HG03025 (cell line): ENCODE data around the gene S100P.
"Not testable (repeated sequence)": the region's sequence is repeated elsewhere in the genome, so short reads cannot be mapped to it uniquely, and the experiment has no call there.

Source experiments
- ATAC-seq: cut with Tn5 transposase; IDR thresholded peaks from one replicate; pipeline ENCODE4 v1.9.1; 2021; ENCODE audit warnings: mild to moderate bottlenecking, moderate library complexity; ENCODE audit not compliant: unreplicated experiment, low FRiP score

S100P gene

DNA sequence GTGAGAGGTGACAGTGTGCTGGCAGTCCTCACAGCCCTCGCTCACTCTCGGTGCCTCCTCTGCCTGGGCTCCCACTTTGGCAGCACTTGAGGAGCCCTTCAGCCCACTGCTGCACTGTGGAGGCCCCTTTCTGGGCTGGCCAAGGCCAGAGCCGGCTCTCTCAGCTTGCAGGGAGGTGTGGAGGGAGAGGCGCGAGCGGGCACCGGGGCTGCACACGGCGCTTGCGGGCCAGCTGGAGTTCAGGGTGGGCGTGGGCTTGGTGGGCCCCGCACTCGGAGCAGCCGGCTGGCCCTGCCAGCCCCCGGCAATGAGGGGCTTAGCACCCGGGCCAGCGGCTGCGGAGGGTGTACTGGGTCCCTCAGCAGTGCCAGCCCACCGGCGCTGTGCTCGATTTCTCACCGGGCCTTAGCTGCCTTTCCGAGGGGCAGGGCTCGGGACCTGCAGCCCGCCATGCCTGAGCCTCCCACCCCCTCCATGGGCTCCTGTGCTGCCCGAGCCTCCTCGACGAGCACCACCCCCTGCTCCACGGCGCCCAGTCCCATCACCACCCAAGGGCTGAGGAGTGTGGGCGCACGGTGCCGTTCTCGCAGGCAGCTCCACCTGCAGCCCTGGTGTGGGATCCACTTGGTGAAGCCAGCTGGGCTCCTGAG lies 21.0 kb upstream of the S100P start:
- ATAC-seq: not testable (repeated sequence)

DNA sequence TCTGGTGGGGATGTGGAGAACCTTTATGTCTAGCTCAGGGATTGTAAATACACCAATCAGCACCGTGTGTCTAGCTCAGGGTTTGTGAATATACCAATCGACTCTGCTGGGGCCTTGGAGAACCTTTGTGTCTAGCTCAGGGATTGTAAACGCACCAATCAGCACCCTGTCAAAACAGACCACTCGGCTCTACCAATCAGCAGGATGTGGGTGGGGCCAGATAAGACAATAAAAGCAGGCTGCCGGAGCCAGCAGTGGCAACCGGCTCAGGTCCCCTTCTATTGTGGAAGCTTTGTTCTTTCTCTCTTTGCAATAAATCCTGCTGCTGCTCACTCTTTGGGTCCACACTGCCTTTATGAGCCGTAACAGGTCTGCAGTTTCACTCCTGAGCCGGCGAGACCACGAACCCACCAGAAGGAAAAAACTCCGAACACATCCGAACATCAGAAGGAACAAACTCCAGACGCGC lies 20.5 kb upstream of the S100P start:
- ATAC-seq: not testable (repeated sequence)

DNA sequence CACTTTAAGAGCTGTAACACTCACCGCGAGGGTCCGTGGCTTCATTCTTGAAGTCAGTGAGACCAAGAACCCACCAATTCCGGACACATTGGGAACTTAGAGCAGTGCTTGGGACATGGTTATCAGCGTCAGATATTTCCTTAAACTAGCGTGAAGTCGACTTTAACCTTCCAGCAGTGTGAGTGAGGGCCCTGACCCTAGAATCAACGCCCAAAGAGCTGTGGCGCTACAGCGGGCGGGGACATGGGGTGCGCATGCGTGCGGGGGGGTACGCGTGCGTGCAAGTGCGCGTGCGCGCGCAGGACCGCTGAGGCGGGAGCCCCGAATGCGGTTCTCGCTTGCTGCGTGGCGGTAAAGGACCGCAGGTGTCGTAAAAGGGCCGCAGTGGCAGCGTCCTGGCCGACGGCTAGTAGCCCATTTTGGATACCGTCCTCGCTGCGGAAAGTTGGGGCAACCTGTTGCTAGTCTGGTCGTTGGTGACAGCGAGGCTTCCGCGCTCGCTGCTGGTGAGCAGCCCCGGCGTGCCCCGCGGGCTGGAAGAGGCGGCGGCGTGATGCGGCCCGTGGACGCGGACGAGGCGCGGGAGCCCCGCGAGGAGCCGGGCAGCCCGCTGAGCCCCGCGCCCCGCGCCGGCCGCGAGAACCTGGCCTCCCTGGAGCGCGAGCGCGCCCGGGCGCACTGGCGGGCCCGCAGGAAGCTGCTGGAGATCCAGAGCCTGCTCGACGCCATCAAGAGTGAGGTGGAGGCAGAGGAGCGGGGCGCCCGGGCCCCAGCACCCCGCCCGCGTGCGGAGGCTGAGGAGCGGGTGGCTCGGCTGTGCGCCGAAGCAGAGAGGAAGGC lies 19.8 kb upstream of the S100P start:
- peak; percentile 54 for ATAC-seq

DNA sequence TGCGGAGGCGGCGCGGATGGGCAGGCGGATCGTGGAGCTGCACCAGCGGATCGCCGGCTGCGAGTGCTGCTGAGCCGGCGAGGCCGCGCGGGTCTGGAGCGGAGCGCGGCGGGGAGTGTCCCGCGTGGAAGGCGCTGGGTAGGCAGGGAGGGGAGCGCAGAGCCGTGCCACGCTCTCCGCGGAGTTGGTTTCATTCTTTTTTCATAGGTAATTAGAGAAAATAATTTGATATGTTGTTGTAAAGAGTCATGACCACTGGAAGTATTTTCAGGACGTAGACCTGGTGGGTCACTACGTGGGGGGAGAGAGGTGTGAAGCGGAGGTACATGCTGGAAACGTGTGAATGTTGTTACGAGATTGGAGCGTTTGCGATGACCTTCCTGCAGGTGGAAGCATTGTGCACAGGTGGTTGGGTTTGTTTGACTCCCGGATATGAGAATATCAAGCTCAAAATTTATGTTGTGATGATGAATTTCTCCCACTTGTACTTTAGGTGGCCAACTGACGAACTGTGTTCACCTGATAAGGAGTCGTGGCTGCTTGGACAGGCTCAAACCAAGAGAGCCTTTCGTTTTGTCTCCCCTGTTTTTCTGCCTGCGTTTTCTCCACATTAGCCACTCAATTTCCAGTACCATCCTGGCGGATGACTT lies 19.1 kb upstream of the S100P start:
- ATAC-seq: peak; percentile 40

DNA sequence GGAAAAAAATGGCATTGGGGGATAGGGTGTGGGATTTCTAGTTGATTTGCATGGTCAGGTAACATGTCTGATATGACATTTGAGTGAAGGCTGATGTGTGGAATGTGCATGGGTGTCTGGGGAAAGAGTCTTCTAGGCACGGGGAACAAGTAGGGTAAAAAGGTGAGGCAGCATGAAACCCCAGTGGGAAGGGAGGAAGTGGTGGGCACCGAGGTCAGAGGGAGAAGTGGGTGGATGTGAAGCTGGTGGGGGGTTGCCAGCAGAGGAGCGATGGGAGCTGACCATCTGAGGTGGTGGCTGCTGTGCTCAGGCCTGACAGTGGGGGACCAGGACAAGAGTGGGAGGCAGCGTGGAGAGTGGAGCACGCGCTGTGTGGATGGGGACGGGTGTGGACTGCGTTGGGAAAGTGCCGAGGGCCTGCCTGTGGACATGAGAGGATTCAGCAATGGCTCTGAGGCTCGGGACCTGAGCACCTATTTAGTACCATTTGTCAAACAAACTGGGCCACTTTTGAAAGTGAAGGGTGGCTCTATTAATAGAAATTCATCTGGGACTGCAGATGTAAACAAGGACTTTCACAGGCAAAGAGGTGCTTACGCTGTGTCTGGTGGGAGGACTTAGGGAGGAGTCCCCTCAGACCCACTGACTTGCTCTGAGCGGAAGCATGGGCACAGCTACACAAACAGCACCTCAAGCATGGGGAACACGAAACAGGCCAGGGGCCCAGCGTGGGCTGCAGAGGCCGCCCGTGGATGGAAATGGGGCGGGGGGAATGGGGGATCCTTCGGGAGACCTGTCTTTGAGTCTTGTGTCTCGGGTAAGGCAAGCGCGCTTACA lies 16.7 kb upstream of the S100P start:
- no peak for ATAC-seq

DNA sequence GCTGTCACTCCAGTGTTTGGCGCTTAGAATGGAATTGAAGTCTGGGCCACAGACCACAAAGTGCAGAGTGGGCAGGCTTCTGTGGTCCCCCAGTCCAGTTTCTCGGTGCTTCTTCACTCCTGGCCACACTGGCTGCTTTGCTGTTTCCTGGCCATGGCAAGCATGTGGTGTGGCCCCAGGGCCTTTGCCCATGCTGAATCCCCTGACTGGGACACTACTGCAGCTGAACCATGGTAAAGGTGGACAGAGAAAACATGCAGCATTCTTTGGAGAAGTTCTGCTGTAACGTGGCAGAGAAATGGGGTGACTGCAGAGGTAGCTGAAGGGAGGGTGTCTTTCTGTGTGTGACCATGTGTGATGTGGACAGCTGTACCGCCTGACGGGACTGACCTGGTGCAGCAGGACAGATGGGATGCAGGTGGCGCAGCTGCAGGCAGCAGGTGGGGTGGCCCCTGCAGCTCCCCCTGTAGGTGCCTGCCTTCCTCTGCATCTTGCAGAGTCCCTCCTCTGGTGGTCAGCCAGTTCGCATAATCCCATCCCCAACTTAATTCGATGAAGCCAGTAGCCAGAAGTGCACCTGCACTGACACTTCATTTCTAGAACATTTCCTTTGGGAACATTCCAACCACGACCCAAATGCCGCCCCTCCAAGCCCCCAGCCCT lies 13.2 kb upstream of the S100P start:
- ATAC-seq: no peak

DNA sequence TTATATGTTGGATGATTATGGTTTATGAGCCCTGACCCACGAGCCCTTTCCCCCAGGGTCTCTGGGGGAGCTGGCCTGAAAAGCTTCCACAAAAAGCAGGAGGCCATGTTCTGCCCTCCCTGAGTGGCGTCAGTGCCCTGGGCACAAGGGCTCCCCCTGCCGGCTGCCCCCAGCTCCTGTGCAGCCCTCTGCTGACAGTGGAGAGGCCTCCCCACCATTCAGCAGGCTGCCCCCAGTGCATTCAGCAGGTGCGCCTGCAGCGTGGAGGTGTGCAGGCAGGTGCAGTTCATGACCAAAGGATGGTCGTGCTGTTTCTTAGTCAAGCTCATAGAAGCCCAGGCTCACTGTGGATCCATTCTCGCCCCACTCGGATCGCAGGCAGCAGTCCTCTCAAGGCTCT lies 12.5 kb upstream of the S100P start:
- no peak for ATAC-seq

DNA sequence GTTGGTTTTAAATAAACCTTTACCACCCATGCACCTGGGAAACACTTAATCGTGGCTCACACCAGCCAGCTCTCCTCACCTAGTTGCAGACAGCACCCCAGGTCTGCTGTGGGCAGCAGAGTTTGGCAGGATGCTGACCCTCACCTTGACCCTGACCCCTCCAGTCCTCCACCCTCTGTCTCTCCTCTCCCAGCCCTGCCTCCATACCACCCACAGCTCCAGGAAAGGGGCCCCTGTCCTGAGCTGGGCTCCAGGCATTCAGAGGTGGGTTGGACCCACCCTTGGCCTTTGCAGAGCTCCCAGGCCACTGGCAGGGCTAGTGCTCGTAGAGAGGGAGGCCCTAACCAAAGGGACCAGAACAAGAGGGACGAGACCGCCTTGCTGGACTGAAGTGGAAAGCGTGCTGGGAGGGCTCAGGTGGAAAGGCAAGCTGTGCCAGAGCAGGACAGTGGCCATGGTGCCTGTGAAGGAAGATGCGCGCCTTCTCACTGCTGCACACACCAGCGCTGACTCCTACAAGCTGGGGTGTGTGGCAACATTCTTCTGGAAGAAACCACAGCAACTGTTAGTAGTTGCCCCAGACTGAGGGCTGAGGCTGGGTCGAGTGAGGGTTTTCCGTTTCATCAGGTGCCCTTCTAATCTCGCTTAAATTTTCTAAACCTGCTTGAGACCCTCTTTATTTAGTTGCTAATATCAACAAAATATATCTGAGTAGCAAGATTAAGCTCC lies 10.7 kb upstream of the S100P start:
- ATAC-seq: no peak

DNA sequence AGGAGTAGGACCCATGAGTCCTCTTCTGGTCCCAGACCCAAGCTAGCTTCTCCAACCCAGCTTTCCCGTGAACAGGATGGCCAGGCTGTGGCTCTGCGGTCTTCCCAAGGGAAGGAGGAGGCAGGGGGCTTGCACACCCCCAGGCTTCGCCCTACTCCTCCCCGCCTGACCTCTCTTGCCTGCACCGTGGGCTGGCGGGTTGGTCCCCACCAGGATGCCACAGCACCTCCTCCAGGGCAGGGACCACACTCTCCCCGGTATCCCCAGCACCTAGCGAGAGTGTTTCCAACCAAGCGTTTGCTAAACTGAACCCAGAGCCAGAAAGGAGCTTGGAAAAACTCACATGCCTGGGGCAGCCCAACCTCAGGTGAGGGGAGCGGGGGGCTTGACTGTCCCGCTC lies 9.0 kb upstream of the S100P start:
- no peak for ATAC-seq

DNA sequence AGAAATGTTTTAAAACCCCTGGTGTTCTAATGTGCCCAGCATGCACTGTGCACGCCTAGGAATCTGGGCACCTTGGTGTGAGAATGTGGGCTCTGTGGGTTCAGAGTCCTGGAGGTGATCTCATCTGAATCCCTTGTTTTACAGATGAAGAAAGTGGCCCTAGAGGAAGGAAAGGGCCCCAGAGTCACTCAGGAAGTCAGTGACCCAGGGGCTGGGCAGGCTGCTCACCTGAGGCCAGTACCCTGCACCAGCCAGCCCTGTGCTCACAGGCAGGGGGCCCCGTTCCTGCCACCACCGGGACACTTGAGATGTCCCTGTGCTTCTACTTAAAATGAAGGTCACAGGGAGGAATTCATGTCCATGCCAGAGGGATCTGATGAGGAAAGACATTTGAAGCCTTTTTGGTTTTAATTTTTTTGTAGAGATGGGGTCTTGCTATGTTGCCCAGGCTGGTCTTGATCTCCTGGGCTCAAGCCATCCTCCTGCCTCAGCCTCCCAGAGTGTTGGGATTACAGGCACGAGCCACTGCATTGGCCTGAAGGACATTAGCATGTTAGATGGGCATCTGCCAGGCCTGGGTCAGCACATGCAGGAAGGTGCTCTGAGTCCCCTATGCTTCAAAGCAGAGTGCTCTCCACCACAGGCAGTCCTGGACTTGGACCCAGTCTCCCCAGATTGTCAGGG lies 7.4 kb upstream of the S100P start:
- ATAC-seq: no peak

DNA sequence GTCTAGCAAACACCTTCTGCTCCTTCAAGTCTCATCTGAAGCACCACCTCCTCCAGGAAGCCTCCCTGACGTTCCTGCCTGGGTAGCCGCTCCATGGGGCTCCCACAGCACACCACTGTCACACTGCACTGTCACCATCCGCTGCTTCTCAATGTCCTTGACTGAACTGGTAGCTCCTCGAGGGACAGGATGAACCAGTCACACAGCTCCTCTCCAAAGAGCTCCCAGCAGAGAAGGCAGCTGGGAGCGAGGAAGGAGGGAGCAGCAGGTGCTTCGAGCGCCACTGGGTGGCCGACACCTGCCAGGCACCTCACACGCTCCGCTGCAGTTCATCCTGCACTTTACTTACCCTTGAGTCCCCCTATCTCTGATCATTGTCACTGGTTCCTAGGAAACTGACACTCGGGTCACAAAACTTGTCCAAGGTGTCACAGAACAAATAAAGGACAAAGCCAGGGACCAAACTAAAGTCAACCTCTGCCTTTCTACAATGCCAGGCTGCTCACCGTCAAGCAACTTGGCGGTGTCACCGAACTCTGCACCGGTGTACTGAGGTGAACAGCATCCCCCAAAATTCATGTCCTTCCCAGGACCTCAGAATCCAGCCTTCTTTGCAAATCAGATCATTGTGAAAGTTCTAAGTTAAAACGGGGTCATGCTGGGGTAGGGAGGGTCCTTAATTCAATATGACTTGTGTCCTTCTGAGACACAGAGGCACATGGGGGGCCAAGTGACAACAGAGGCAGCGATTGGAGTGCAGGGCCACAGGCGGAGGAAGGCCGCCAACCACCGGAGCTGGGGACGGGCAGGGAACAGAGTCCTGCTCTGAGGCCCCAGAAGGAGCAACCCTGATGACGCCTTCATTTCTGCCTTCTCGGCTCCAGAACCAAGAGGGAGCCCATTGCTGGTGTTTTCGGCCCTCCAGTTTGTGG lies 5.5 kb upstream of the S100P start:
- no peak for ATAC-seq

DNA sequence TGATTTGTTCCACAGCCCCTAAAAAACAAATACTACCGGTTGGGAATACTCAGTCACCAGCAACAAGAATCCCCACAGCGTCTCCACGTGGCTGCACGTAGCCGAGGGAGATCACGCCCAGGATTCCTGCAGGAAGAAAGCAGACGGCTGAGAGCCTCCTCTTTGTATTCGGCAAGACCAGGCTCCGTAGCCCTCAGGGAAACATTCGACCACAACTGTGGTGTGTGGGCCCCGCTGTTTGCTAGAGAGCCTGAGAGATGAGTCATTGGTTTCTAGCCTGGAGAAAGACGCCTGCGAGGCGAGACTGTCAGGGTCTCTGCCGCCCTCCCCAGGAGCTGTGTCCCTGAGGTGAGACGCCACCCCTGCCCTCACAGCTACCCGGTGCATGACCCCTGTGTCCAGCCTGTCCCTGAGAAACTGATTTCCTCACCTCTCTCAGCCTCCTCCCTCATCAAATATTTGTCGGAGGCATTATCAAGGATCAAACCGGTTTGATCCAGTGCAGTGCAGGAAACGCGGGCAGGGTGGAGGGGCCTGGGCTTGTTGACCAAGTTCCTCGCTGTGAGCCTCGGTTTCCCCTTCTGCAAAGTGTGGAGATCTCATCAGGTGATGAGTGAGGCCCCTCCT lies 4.7 kb upstream of the S100P start:
- ATAC-seq: no peak

DNA sequence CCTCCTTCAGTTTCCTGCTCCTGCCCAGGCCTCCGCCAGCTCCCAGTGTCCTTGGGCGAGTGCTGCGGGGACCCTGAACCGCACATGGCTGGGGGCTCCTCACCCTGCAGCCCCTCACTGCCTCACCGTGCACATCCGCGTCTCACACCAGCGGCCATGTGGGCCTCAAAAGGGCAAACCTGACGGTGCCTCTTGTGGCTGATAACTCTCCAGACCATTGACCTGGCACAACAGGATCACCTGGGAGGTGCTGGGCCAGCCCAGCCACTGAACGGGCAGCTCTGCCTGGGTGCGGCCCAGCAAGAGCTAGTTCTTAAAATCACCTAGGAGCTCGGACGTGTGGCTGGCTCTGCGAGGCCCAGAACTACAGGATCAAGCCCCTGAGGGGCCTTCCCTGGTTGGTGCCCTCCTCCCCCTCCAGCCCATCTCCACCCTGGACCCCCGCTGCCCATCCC lies 4.1 kb upstream of the S100P start:
- no peak for ATAC-seq

DNA sequence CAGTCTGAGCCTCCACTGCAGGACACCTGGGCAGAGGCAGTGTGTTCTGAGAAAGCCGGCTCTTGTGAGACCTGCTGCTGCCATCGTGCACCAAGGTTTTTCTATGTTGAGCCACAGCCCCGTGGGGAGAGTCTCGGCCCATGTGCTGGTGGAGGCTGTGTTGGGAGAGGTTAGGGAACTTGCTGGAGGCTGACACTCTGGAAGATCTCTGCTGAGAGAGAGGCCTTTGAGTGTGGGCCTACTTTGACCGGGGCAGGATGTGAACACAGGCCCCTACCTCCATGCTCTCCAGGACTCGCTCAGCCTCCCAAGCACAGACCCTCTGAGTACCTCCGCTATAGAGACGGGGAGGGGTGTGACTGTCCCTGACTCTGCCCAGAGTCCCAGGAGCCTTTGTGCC lies 1.3 kb upstream of the S100P start:
- ATAC-seq: no peak

DNA sequence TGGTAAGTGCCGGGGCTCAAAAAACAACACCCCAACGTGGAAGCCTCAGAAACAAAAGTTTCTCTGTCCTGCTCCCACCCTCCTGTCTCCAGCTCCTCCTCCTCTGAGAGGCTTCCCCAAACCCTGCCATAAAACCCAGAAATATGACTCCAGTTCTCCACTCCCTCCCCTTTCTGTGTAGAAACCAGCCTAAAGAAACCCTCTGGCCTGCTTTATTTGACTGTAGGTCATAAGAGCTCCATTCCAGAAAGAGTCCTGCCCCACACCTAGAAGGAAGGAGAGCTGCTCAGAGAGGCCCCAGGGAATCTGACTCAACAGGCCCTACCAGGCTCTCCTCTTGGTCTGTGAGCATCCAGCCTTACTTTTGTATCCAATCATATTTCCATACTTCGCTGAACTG lies 872 bp upstream of the S100P start:
- no peak for ATAC-seq

DNA sequence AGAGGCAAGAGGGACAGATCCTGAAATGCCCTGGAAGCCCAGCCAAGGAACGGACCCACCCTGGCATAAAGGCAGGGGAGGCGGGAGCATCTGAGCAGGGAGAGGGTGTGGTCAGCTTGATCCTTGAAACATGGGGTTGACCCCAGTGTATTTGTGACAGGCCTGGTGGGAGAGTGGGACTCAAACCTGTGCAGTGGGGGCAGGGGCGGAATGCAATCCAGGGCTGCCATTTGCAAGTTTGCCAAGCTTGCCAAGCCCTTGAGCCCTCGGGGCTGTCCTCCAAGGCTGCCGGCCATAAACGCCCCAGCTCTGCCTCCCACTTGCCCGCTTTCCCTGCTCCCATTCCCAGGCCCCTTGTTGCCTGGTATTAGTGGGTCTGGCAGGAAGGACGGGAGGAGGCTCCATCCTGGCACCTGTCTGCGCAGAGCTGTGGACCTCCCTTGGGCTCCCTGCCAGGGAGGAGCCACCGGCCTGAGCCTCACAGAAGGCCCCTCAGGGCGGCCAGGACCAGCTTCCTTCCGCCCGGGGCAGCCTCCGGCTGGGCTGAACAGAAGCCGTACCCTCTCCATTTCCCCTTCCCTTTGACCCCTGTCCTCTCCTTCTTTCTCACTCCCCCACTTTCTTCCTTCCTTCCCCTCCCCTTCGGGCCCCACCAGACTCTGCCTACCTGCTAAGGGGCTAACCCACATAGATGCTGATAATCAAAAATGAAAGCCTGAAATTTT lies 661 bp downstream of the S100P start:
- no peak for ATAC-seq
